OCI-LY1 (cell line): ENCODE measurements around the gene BGN.

Source experiments
- H2AFZ ChIP-seq: fragments of 200-600 bp; sonication (generic), shearing (Covaris generic); 2 replicates; pipeline ENCODE4 v1.6.0; 2014; ENCODE audit warnings: antibody characterized with exemption, mild to moderate bottlenecking, low read length
- H3F3A ChIP-seq: fragments of 200-600 bp; sonication (generic), shearing (Covaris generic); 2 replicates; pipeline ENCODE4 v1.6.0; 2014; ENCODE audit warnings: mild to moderate bottlenecking, antibody characterized with exemption, low read length, moderate library complexity; ENCODE audit not compliant: insufficient read depth
- H3K27ac ChIP-seq: fragments of 200-600 bp; sonication (generic); 2 replicates; pipeline ENCODE4 v1.5.1; 2014; ENCODE audit warnings: low read length, mixed run types, mild to moderate bottlenecking, low read depth; ENCODE audit not compliant: poor library complexity, severe bottlenecking
- H3K27me3 ChIP-seq: fragments of 200-600 bp; sonication (generic); 2 replicates; pipeline ENCODE4 v1.6.0; 2014; ENCODE audit warnings: antibody characterized with exemption, mild to moderate bottlenecking, low read length, moderate library complexity; ENCODE audit not compliant: insufficient read depth
- H3K36me3 ChIP-seq: fragments of 200-600 bp; sonication (generic); 2 replicates; pipeline ENCODE4 v1.6.1; 2014; ENCODE audit warnings: mild to moderate bottlenecking, antibody characterized with exemption, low read length, moderate library complexity, mixed read lengths; ENCODE audit not compliant: insufficient read depth
- H3K4me1 ChIP-seq: fragments of 200-600 bp; sonication (generic); 2 replicates; pipeline ENCODE4 v1.5.1; 2014; ENCODE audit warnings: mild to moderate bottlenecking, low read length, moderate library complexity; ENCODE audit not compliant: insufficient read depth, severe bottlenecking
- H3K4me2 ChIP-seq: fragments of 200-600 bp; sonication (generic), shearing (Covaris generic); 2 replicates; pipeline ENCODE4 v1.6.1; 2014; ENCODE audit warnings: low read length
- H3K4me3 ChIP-seq: fragments of 200-600 bp; sonication (generic); 2 replicates; pipeline ENCODE4 v1.5.1; 2014; ENCODE audit warnings: low read length, low read depth, mild to moderate bottlenecking, mixed read lengths; ENCODE audit not compliant: poor library complexity, severe bottlenecking
- H3K79me2 ChIP-seq: fragments of 200-600 bp; shearing (Covaris generic); 2 replicates; pipeline ENCODE4 v1.6.1; 2016; ENCODE audit warnings: mixed run types, low read length, mixed read lengths; ENCODE audit not compliant: insufficient read depth
- H3K9ac ChIP-seq: fragments of 200-600 bp; sonication (generic), shearing (Covaris generic); 2 replicates; pipeline ENCODE4 v1.6.1; 2014; ENCODE audit warnings: mild to moderate bottlenecking, low read length, mixed read lengths
- H3K9me2 ChIP-seq: fragments of 200-600 bp; sonication (generic), shearing (Covaris generic); 2 replicates; pipeline ENCODE4 v1.6.1; 2014; ENCODE audit warnings: low read depth, mild to moderate bottlenecking, low read length, mixed read lengths
- H3K9me3 ChIP-seq: fragments of 200-600 bp; shearing (Covaris generic); 2 replicates; pipeline ENCODE4 v1.6.1; 2014; ENCODE audit warnings: low read length, mixed read lengths
- H4K20me1 ChIP-seq: fragments of 200-600 bp; sonication (generic), shearing (Covaris generic); 2 replicates; pipeline ENCODE4 v1.6.0; 2016; ENCODE audit warnings: mild to moderate bottlenecking, low read length; ENCODE audit not compliant: insufficient read depth
- EZH2 ChIP-seq: fragments of 200-600 bp; sonication (generic), shearing (Covaris generic); IDR thresholded peaks from 2 replicates; pipeline ENCODE4 v1.8.0; 2017; ENCODE audit warnings: borderline replicate concordance, mixed run types, mild to moderate bottlenecking, antibody characterized with exemption, low read length, moderate library complexity, mixed read lengths
- TF ChIP-seq, protein P1 (sequence below): fragments of 200-600 bp; sonication (generic), shearing (Covaris generic); IDR thresholded peaks from 2 replicates; pipeline ENCODE4 v1.5.1; 2017; ENCODE audit warnings: mild to moderate bottlenecking, antibody characterized with exemption, low read length, moderate library complexity, mixed read lengths

BGN gene

GRCh38 chrX:153527208-153527607, 32.4 kb downstream of the BGN start:
- Histone ChIP-seq H3K4me2 (no peak overlapping the region), H3K9me3 (no peaks in the 10 kb centered on the region), H3K4me1 (no peaks in the 10 kb centered on the region), H3K27ac (no peak overlapping the region), H3F3A (no peaks in the 10 kb centered on the region), H3K36me3 (no peaks in the 10 kb centered on the region), H3K79me2 (no peaks in the 10 kb centered on the region), H3K9me2 (no peaks in the 10 kb centered on the region), H4K20me1 (no peaks in the 10 kb centered on the region), H3K4me3 (no peak overlapping the region), H3K9ac (no peak overlapping the region), H2AFZ (no peak overlapping the region), H3K27me3 (no peaks in the 10 kb centered on the region)
- TF ChIP-seq EZH2, result no peak
- TF ChIP-seq, protein P1, sequence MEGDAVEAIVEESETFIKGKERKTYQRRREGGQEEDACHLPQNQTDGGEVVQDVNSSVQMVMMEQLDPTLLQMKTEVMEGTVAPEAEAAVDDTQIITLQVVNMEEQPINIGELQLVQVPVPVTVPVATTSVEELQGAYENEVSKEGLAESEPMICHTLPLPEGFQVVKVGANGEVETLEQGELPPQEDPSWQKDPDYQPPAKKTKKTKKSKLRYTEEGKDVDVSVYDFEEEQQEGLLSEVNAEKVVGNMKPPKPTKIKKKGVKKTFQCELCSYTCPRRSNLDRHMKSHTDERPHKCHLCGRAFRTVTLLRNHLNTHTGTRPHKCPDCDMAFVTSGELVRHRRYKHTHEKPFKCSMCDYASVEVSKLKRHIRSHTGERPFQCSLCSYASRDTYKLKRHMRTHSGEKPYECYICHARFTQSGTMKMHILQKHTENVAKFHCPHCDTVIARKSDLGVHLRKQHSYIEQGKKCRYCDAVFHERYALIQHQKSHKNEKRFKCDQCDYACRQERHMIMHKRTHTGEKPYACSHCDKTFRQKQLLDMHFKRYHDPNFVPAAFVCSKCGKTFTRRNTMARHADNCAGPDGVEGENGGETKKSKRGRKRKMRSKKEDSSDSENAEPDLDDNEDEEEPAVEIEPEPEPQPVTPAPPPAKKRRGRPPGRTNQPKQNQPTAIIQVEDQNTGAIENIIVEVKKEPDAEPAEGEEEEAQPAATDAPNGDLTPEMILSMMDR, result no peak

GRCh38 chrX:153530411-153531129, 35.8 kb downstream of the BGN start:
- H3K4me3 ChIP-seq, result no peak overlapping the region
- no peak overlapping the region for H2AFZ ChIP-seq
- no peaks in the 10 kb centered on the region for H3F3A ChIP-seq
- no peaks in the 10 kb centered on the region for H4K20me1 ChIP-seq
- H3K9me3 ChIP-seq, result no peaks in the 10 kb centered on the region
- no peaks in the 10 kb centered on the region for H3K4me1 ChIP-seq
- H3K27me3 ChIP-seq, result no peaks in the 10 kb centered on the region
- no peak overlapping the region for H3K4me2 ChIP-seq
- H3K27ac ChIP-seq, result no peak overlapping the region
- H3K36me3 ChIP-seq, result no peaks in the 10 kb centered on the region
- H3K9ac ChIP-seq, result no peak overlapping the region
- TF ChIP-seq, protein P1, result no peak
- no peak for TF ChIP-seq EZH2
- H3K9me2 ChIP-seq, result no peaks in the 10 kb centered on the region
- no peaks in the 10 kb centered on the region for H3K79me2 ChIP-seq

- H3K9me2 ChIP-seq, result no peaks in the 10 kb centered on the region
- no peaks in the 10 kb centered on the region for H4K20me1 ChIP-seq
- no peak overlapping the region for H3K4me3 ChIP-seq
- H3K9ac ChIP-seq, result no peak overlapping the region
- no peak overlapping the region for H2AFZ ChIP-seq
- no peak overlapping the region for H3K27ac ChIP-seq
- H3F3A ChIP-seq, result no peaks in the 10 kb centered on the region
- H3K9me3 ChIP-seq, result no peaks in the 10 kb centered on the region
- no peak overlapping the region for H3K4me2 ChIP-seq
- H3K4me1 ChIP-seq, result no peaks in the 10 kb centered on the region
- TF ChIP-seq, protein P1, result no peak
- TF ChIP-seq EZH2, result no peak
- H3K36me3 ChIP-seq, result no peaks in the 10 kb centered on the region
- no peaks in the 10 kb centered on the region for H3K79me2 ChIP-seq
- H3K27me3 ChIP-seq, result 0 out of 2 replicates have a peak, but pooled peaks cover 5% of the 10 kb centered on the region
Measured at GRCh38 chrX:153533091-153533490, 38.3 kb downstream of the BGN start.
